Ovary (tissue), 3 donors: ENCODE measurements around the gene SIKE1.

Source experiments
- CTCF ChIP-seq, 3 donors: fragments of 450-650 bp in 2 of 3; fragments of 200-600 bp in 1 of 3; IDR thresholded peaks; one replicate each; pipeline versions ENCODE4 v1.5.1 to v1.8.0; 2016 to 2022; ENCODE audit warnings: antibody characterized with exemption in 3 of 3, mild to moderate bottlenecking in 1 of 3
- EP300 ChIP-seq: sonication (generic); formaldehyde crosslinking; IDR thresholded peaks from one replicate; pipeline ENCODE4 v1.6.1; 2017; ENCODE audit warnings: antibody characterized with exemption
- donor health status: DM: no; HTN: no; CAD: no.

GRCh38 chr1:114758256-114758832, 22.1 kb downstream of the SIKE1 start:
- no peak for TF ChIP-seq CTCF (IDR thresholded peaks at IDR 0.05)
- no peak for TF ChIP-seq EP300
